Stimulated activated CD8-positive, alpha-beta memory T cell treated with anti-CD3 and anti-CD28 coated beads, Interleukin-4, amount 100 ng/mL, for 4 hours (primary cell): ENCODE data around the gene SEMA4D.

Experiments used
- DNase-seq, 2 donors: peaks; one replicate each; pipeline ENCODE4 v3.0.0-alpha.2; 2020; ENCODE audit warnings: low read depth in 2 of 2, low spot score in 1 of 2

SEMA4D gene

GRCh38 chr9:89501311-89501898, 3.5 kb upstream of the SEMA4D start:
- no peak for DNase-seq

- no peak for DNase-seq
Measured at GRCh38 chr9:89500008-89500407, 2.1 kb upstream of the SEMA4D start.

DNA sequence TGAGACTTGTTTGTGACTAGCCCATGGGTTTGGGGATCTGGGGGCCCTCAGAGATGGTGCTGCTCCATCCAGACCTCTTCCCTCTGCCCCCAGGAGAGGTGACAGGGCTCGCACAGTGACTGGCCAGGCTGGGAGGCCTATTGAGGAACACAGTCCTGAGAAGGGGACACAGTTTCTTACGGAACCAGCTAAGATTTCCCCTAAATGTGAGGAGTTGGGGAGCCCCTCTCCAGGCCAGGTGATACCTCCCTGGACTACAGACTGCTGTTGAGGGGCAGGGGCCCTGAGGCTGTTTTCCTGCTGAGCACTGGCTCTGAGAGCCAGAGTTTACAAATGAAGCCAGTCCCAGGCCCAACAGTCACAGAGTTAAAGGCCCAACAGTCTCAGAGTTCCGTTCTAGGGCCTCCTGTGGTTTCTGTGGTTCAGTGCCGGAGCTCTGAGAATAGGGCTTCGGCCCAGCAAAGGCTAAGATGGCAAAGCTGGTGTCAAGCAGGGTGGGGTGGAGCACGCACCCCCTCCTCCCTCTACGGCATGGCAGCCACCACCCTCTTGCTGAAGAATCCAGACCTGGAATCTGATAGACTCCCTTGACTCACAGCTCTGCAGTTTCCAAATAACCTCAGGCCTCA, 1.1 kb upstream of the SEMA4D start:
- no peak for DNase-seq

DNA sequence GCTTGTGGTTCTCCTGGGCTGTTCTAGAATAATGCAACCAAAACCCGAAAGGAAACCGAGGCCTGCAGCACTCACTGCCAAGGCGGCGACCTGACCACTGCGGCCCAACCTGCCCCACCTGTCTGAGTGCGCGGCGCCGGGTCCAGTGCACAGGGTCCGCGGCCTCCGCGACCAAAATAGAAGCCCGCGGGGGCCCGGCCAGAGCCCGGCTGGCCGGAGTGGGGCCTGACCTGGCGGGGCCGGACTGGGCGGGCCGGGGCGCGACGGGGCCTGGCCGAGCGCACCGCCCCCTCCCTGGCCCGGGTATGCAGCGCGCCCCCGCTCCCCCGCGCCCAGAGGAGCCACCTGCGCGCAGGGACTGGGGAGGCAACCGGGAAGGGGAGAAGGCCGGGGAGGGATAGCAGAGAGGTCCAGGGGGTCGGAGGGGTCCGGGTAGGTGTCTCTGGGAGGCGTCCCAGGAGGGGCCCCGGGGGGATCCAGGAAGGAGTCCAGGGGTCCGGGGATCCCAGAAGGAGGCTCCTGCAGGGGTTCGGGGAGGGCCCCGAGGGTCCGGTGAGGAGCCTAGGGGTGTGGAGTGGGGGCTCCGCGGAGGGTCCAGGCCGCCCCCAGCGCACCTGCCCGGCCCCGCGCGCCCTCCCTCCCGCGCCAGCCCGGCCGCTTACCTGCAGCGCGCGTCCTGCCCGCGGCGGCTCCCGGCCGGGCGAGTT, 503 bp downstream of the SEMA4D start:
- no peak for DNase-seq

- DNase-seq: no peak
Measured at GRCh38 chr9:89496645-89497256, 1.2 kb downstream of the SEMA4D start.

GRCh38 chr9:89495824-89496560, 1.9 kb downstream of the SEMA4D start:
- DNase-seq: no peak

DNA sequence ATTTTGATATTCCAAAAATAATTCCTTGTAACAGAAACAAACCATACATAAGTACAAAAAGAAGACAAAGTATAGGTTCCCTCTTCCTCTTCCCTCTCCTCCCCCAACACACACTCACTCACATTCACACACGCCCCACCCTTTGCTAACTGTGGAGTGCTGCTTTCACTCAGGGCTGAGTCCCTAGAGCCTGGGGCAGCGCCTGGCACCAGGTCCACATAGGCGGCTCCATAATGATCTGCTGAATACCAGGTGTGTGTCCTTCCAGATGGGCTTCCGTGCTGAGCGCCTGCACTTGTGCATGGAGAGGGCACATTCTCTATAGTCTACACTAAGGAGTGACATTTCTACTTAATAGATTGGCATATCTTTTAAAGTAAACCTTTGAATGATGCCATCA, 3.7 kb downstream of the SEMA4D start:
- no peak for DNase-seq

DNA sequence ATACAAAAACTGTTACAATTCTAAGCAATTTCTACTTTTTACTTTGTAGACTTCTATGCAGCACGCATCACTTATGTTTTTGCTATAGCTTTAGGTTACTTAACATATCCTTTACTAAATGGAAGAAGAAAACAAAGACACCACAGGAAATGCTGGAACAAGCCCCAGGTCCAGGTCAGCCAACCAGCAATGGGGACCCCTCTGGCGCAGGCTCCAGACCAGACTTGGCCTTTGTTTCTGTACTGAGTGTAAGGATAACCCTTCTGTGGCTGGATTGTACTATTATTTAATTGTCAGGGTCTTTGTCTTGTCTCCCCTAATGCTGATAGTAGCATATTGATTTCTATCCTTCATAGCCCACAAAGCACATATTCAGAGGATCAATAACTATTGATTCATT, 4.2 kb downstream of the SEMA4D start:
- DNase-seq: no peak

DNA sequence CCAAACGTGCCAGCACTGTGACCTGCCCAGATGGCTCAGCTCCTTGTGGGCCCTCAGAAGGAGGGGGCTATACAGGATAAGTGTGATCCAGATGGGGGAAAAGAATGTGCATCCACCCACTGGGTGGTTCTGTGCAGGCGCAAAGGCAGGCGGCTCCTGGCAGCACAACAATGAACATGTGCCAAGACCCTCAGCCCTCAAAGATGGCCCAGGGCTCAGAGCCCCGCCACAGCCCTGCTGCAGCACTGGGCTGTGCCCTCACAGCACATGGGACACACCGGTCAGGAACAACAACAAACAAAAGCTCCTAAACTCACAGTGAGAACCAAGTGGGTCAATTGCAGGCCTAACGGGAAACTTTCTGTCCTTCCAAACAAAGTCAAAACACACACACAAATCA, 4.7 kb downstream of the SEMA4D start:
- no peak for DNase-seq

- no peak for DNase-seq
Measured at GRCh38 chr9:89492586-89492985, 5.3 kb downstream of the SEMA4D start.

DNA sequence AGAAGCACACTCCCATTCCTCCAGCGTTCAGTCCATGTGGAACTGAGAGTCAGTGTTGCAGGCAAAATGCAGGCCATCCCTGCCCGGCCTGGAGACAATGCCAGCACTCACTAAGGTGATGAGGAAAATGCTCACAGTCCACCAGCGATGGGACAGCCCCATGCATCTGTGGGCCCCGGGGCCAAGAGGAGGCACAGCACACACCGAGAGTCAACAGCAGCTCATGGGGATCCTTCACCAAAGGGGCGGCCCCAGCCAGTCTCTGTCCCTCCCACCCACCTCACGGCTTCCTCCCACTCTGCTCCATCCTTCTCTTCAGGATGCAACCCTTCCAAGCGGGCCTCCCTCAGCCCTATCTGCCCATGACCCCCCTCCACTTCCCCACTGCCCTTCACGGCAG, 6.2 kb downstream of the SEMA4D start:
- DNase-seq: no peak

DNA sequence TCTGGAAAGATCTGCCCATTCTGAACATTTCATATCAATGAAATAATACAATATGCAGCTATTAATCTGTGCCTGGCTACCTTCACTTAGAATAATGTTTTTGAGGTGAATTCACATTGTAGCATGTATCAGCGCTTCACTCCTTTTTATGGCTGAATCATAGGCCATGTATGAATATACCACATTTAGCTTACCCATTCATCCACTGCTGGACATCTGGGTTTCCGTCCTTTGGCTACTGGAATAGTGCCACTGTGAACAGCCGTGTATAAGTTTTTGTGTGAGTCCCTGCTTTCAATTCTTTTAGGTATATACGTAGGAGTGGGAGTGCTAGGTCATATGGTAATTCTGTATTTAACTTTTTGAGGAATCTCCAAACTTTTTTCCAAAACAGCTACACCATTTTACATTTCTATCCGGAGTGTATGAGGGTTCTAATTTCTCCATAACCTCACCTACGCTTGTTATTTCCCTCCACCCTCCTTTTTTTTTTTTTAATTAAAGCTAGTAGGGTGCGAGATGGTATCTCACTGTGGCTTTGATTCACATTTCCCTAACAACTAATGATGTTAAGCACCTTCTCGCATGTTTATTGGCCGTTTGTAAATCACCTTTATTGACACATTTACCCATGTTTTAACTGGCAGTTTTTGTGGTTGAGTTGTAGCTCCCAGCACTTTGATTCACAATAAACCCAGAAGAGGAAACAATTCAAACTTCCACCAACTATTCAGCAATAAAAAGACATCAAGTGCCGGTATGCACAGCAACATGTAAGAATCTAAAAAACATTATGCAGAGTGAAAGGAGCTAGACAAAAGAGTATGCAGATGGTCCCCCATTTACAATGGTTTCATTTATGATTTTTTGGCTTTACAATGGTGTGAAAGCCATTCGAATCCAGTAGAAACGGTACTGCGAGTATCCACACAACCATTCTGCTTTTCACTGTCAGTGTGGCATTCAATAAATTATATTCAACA, 8.1 kb downstream of the SEMA4D start:
- DNase-seq: no peak

DNA sequence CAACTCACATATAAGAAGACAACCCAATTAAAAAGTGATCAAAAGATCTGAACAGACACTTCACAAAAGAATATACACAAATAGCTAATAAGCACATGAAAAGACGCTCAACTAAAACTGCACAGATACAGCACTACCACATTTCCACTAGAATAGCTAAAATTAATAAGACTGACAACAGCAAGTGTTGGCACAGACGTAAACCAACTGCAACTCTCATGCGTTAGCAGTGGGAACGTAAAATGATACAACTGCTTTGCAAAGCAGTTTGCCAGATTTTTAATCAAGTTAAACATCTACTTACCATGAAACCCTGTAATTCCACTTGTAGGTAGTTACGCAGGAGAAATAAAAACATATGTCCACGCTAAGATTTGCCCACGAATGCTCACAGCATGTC, 9.0 kb downstream of the SEMA4D start:
- no peak for DNase-seq

DNA sequence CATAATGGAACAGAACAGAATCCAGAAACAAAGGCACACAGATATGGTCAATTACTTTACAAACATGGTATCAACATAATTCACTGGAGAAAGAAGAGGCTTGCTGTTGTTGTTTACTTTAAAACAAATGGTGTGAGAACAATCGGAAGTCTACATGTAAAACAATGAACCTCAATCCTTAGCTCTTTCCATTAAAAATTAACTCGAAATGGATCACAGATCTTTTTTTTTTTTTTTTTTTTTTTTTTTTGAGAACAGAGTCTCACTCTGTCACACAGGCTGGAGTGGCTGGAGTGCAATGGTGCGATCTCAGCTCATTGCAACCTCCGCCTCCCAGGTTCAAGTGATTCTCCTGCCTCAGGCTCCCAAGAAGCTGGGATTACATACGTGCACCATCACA, 9.8 kb downstream of the SEMA4D start:
- no peak for DNase-seq

DNA sequence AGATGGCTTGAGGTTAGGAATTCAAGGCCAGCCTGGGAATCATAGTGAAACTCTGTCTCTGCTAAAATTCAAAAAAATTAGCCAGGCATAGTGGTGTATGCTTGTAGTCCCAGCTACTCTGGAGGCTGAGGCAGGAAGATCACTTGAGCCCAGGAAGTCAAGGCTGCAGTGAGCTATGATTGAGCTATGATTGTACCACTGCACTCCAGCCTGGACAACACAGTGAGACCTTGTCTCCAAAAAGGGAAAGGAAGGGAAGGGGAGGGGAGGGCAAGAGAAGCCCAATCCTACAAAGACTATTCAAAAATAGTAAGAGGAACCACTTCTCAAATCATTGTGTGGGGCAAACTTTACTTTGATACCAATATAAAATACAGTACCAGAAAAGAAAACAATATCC, 11.2 kb downstream of the SEMA4D start:
- no peak for DNase-seq

- DNase-seq: no peak
Measured at GRCh38 chr9:89484475-89485404, 13.2 kb downstream of the SEMA4D start.

- DNase-seq: peak in 1 of 2 donors; percentile 47
Measured at GRCh38 chr9:89483592-89484474, 14.1 kb downstream of the SEMA4D start.

- no peak for DNase-seq
Measured at GRCh38 chr9:89482901-89483361, 15.0 kb downstream of the SEMA4D start.
